Right forelimb (tissue), 1 donor: ENCODE data around the gene TANK.

Source experiments
- DNase-seq: peaks from one replicate; pipeline ENCODE4 v3.0.0-alpha.2; 2018

TANK gene

GRCh38 chr2:161134547-161135518 lies 25.4 kb upstream of the TANK start:
- peak; percentile 50 for DNase-seq

GRCh38 chr2:161135951-161136593 lies 24.2 kb upstream of the TANK start:
- DNase-seq: no peak

- no peak for DNase-seq
Observed at GRCh38 chr2:161136696-161137324, 23.4 kb upstream of the TANK start.

- no peak for DNase-seq
Observed at GRCh38 chr2:161138429-161138828, 21.8 kb upstream of the TANK start.

GRCh38 chr2:161139098-161139987 lies 20.9 kb upstream of the TANK start:
- no peak for DNase-seq

GRCh38 chr2:161141033-161141432 lies 19.2 kb upstream of the TANK start:
- no peak for DNase-seq

- DNase-seq: no peak
Observed at GRCh38 chr2:161146209-161146775, 13.9 kb upstream of the TANK start.

- no peak for DNase-seq
Observed at GRCh38 chr2:161146996-161147395, 13.2 kb upstream of the TANK start.

GRCh38 chr2:161147856-161148255 lies 12.4 kb upstream of the TANK start:
- DNase-seq: no peak

GRCh38 chr2:161150704-161151103 lies 9.5 kb upstream of the TANK start:
- DNase-seq: no peak

- no peak for DNase-seq
Observed at GRCh38 chr2:161152302-161152701, 7.9 kb upstream of the TANK start.

GRCh38 chr2:161158882-161159281 lies 1.3 kb upstream of the TANK start:
- DNase-seq: no peak

GRCh38 chr2:161159456-161160225 lies 587 bp upstream of the TANK start:
- DNase-seq: no peak

- DNase-seq: no peak
Observed at GRCh38 chr2:161161074-161161706, 962 bp downstream of the TANK start.

- no peak for DNase-seq
Observed at GRCh38 chr2:161163440-161163839, 3.2 kb downstream of the TANK start.

GRCh38 chr2:161164161-161164560 lies 3.9 kb downstream of the TANK start:
- DNase-seq: no peak

GRCh38 chr2:161165266-161165665 lies 5.0 kb downstream of the TANK start:
- DNase-seq: no peak

GRCh38 chr2:161165811-161166210 lies 5.6 kb downstream of the TANK start:
- DNase-seq: no peak

GRCh38 chr2:161166538-161167409 lies 6.5 kb downstream of the TANK start:
- DNase-seq: no peak

- DNase-seq: no peak
Observed at GRCh38 chr2:161169335-161169734, 9.1 kb downstream of the TANK start.
